Stimulated activated naive CD8-positive, alpha-beta T cell treated with anti-CD3 and anti-CD28 coated beads, Interleukin-15, Interleukin-2, amounts not matched to agents 100 U/mL and 50 U/mL, for 24 hours (primary cell): ENCODE measurements around the gene CACNA1G.
A peak's percentile ranks its signal among the peaks of the same experiment; 100 is the strongest.

Experiments
- ATAC-seq: fragments of 150-1000 bp; cut with Tn5 transposase; one replicate; pipeline ENCODE4 v1.10.0; 2021
- DNase-seq: peaks from one replicate; pipeline ENCODE4 v3.0.0; 2021

CACNA1G gene

GRCh38 chr17:50548831-50549230 lies 11.7 kb upstream of the CACNA1G start:
- DNase-seq (no peak), ATAC-seq (no peak)

GRCh38 chr17:50549256-50549941 lies 11.1 kb upstream of the CACNA1G start:
- ATAC-seq (no peak), DNase-seq (no peak)

GRCh38 chr17:50549969-50550368 lies 10.5 kb upstream of the CACNA1G start:
- no peak for DNase-seq
- ATAC-seq = no peak

GRCh38 chr17:50550661-50551432 lies 9.7 kb upstream of the CACNA1G start:
- DNase-seq (no peak), ATAC-seq (no peak)

- no peak for DNase-seq
- no peak for ATAC-seq
Observed at GRCh38 chr17:50551433-50551815, 9.1 kb upstream of the CACNA1G start.

GRCh38 chr17:50551884-50552283 lies 8.6 kb upstream of the CACNA1G start:
- no peak for ATAC-seq

GRCh38 chr17:50554201-50554600 lies 6.3 kb upstream of the CACNA1G start:
- no peak for ATAC-seq
- no peak for DNase-seq

More at GRCh38 chr17:50551884-50552283, 8.6 kb upstream of the CACNA1G start:
- DNase-seq = no peak

- no peak for ATAC-seq
- DNase-seq = no peak
Observed at GRCh38 chr17:50556803-50557202, 3.7 kb upstream of the CACNA1G start.

- no peak for DNase-seq
- ATAC-seq = no peak
Observed at GRCh38 chr17:50557630-50558029, 2.9 kb upstream of the CACNA1G start.

- DNase-seq (no peak), ATAC-seq (no peak)
Observed at GRCh38 chr17:50558091-50558490, 2.4 kb upstream of the CACNA1G start.

- DNase-seq = no peak
- ATAC-seq = no peak
Observed at GRCh38 chr17:50558581-50558940, 2.0 kb upstream of the CACNA1G start.

- DNase-seq (peak; percentile 49), ATAC-seq (no peak)
Observed at GRCh38 chr17:50558941-50559614, 1.4 kb upstream of the CACNA1G start.

- DNase-seq (peak; percentile 53), ATAC-seq (peak; percentile 28)
Observed at GRCh38 chr17:50559674-50560184, 786 bp upstream of the CACNA1G start.

- ATAC-seq = no peak
- no peak for DNase-seq
Observed at GRCh38 chr17:50560931-50561745, 623 bp downstream of the CACNA1G start.

GRCh38 chr17:50561746-50562141 lies 1.2 kb downstream of the CACNA1G start:
- no peak for DNase-seq
- no peak for ATAC-seq

GRCh38 chr17:50562242-50563091 lies 2.0 kb downstream of the CACNA1G start:
- ATAC-seq = no peak
- DNase-seq = peak; percentile 31

GRCh38 chr17:50563092-50563511 lies 2.6 kb downstream of the CACNA1G start:
- ATAC-seq = no peak
- DNase-seq = no peak

- peak; percentile 15 for DNase-seq
- ATAC-seq = no peak
Observed at GRCh38 chr17:50564916-50565315, 4.4 kb downstream of the CACNA1G start.

- ATAC-seq (no peak), DNase-seq (no peak)
Observed at GRCh38 chr17:50565402-50566350, 5.2 kb downstream of the CACNA1G start.

GRCh38 chr17:50566886-50567285 lies 6.4 kb downstream of the CACNA1G start:
- no peak for ATAC-seq

More at GRCh38 chr17:50566886-50567285, 6.4 kb downstream of the CACNA1G start:
- no peak for DNase-seq
